Skin of body (tissue), 2 donors: ENCODE results near the gene SRBD1. TPM values are rescaled to one million over a fixed set of nuclear protein-coding genes. Genes with fewer than 3 reads are reported as not detected.
A peak's percentile ranks its signal among the peaks of the same experiment; 100 is the strongest.
"Not testable (repeated sequence)": the region's sequence is repeated elsewhere in the genome, so short reads cannot be mapped to it uniquely, and the experiment has no call there.

Experiments used
- DNase-seq: peaks from one replicate; lab custom pipeline; 2025; lab: John Stamatoyannopoulos, UW
- total RNA-seq: library from RNA; depleted of rRNA; stranded (reverse); fragments of >200 nt; gene quantifications from one replicate; pipeline ENCODE4 v1.2.3, GENCODE V29; 2014

Gene SRBD1
- total RNA-seq, 1 donor from 2014 or later: 21.6 TPM

- no peak for DNase-seq
Measured at GRCh38 chr2:45433363-45433762, 177.7 kb downstream of the SRBD1 start.

- DNase-seq: peak; percentile 1
Measured at GRCh38 chr2:45432406-45432805, 178.7 kb downstream of the SRBD1 start.

GRCh38 chr2:45426025-45426424 lies 185.0 kb downstream of the SRBD1 start:
- not testable (repeated sequence) for DNase-seq

- peak; percentile 82 for DNase-seq
Measured at GRCh38 chr2:45422921-45423320, 188.1 kb downstream of the SRBD1 start.

- DNase-seq: no peak
Measured at GRCh38 chr2:45418532-45418931, 192.5 kb downstream of the SRBD1 start.

- DNase-seq: no peak
Measured at GRCh38 chr2:45415534-45416123, 195.4 kb downstream of the SRBD1 start.

- peak; percentile 83 for DNase-seq
Measured at GRCh38 chr2:45412754-45413379, 198.2 kb downstream of the SRBD1 start.

GRCh38 chr2:45409677-45410076 lies 201.4 kb downstream of the SRBD1 start:
- DNase-seq: no peak

GRCh38 chr2:45406621-45407020 lies 204.4 kb downstream of the SRBD1 start:
- no peak for DNase-seq

GRCh38 chr2:45404807-45405297 lies 206.2 kb downstream of the SRBD1 start:
- peak; percentile 84 for DNase-seq

- peak; percentile 1 for DNase-seq
Measured at GRCh38 chr2:45403036-45403435, 208.0 kb downstream of the SRBD1 start.

- no peak for DNase-seq
Measured at GRCh38 chr2:45401431-45401922, 209.6 kb downstream of the SRBD1 start.

GRCh38 chr2:45399040-45399784 lies 211.9 kb downstream of the SRBD1 start:
- no peak for DNase-seq

GRCh38 chr2:45397292-45397691 lies 213.8 kb downstream of the SRBD1 start:
- DNase-seq: no peak

- DNase-seq: no peak
Measured at GRCh38 chr2:45396671-45397070, 214.4 kb downstream of the SRBD1 start.

GRCh38 chr2:45394842-45395241 lies 216.2 kb downstream of the SRBD1 start:
- no peak for DNase-seq

- no peak for DNase-seq
Measured at GRCh38 chr2:45394216-45394615, 216.9 kb downstream of the SRBD1 start.

GRCh38 chr2:45391866-45392265 lies 219.2 kb downstream of the SRBD1 start:
- no peak for DNase-seq

GRCh38 chr2:45390861-45391260 lies 220.2 kb downstream of the SRBD1 start:
- peak; percentile 12 for DNase-seq

- DNase-seq: no peak
Measured at GRCh38 chr2:45390441-45390840, 220.6 kb downstream of the SRBD1 start.

- DNase-seq: no peak
Measured at GRCh38 chr2:45388541-45389100, 222.4 kb downstream of the SRBD1 start.

- DNase-seq: no peak
Measured at GRCh38 chr2:45382744-45383143, 228.3 kb downstream of the SRBD1 start.
